GM23338 (cell line): ENCODE data around the gene AFAP1L1. TPM values are rescaled to one million over a fixed set of nuclear protein-coding genes. Genes with fewer than 3 reads are reported as not detected.

Source experiments
- ATAC-seq: fragments of 200-7000 bp; cut with Tn5 transposase; 3 replicates; pipeline ENCODE4 v1.9.1; 2020
- DNase-seq: peaks from one replicate; pipeline ENCODE4 v3.0.0-alpha.2; 2015; ENCODE audit warnings: low spot score
- H2AFZ ChIP-seq: fragments of 200-600 bp; sonication (generic); 2 replicates; pipeline ENCODE4 v1.8.0; 2016; ENCODE audit warnings: antibody characterized with exemption, mild to moderate bottlenecking, moderate library complexity
- H3F3A ChIP-seq: fragments of 200-600 bp; sonication (generic); replicated peaks from 2 replicates; pipeline ENCODE4 v1.8.0; 2017; ENCODE audit warnings: antibody characterized with exemption, mixed run types, low read depth
- H3K27ac ChIP-seq: fragments of 200-600 bp; sonication (generic); 2 replicates; pipeline ENCODE4 v1.6.1; 2016; ENCODE audit warnings: low read depth
- H3K27me3 ChIP-seq: fragments of 200-600 bp; sonication (generic); 2 replicates; pipeline ENCODE4 v1.8.0; 2016; ENCODE audit warnings: mild to moderate bottlenecking, mixed run types, moderate library complexity; ENCODE audit not compliant: insufficient read depth
- H3K36me3 ChIP-seq: fragments of 200-600 bp; sonication (generic); 2 replicates; pipeline ENCODE4 v1.8.0; 2016; ENCODE audit warnings: mild to moderate bottlenecking; ENCODE audit not compliant: insufficient read depth
- H3K4me1 ChIP-seq: fragments of 200-600 bp; sonication (generic); 2 replicates; pipeline ENCODE4 v1.8.0; 2016; ENCODE audit warnings: mild to moderate bottlenecking, moderate library complexity; ENCODE audit not compliant: insufficient read depth
- H3K4me2 ChIP-seq: fragments of 200-600 bp; sonication (generic); 2 replicates; pipeline ENCODE4 v1.7.1; 2017; ENCODE audit warnings: mixed run types
- H3K4me3 ChIP-seq: fragments of 200-600 bp; sonication (generic); 2 replicates; pipeline ENCODE4 v1.6.1; 2016; ENCODE audit warnings: mixed run types
- H3K79me2 ChIP-seq: fragments of 200-600 bp; sonication (generic); replicated peaks from 2 replicates; pipeline ENCODE4 v1.8.0; 2017; ENCODE audit warnings: mild to moderate bottlenecking; ENCODE audit not compliant: insufficient read depth
- H3K9me2 ChIP-seq: fragments of 200-600 bp; sonication (generic); 2 replicates; pipeline ENCODE4 v1.8.0; 2017; ENCODE audit not compliant: insufficient read depth
- H4K20me1 ChIP-seq: fragments of 200-600 bp; sonication (generic); replicated peaks from 2 replicates; pipeline ENCODE4 v1.8.0; 2017; ENCODE audit warnings: mild to moderate bottlenecking; ENCODE audit not compliant: insufficient read depth
- H3K27ac Mint-ChIP-seq: 2 replicates; pipeline ENCODE4 v1.8.0; 2020; ENCODE audit warnings: inconsistent platforms, mild to moderate bottlenecking, moderate library complexity, mixed read lengths
- H3K27me3 Mint-ChIP-seq: 3 replicates; pipeline ENCODE4 v1.8.0; 2022; ENCODE audit warnings: low read depth, mild to moderate bottlenecking, moderate library complexity, mixed read lengths, inconsistent platforms; ENCODE audit not compliant: insufficient read depth, poor library complexity
- H3K36me3 Mint-ChIP-seq: 3 replicates; pipeline ENCODE4 v1.8.0; 2021; ENCODE audit warnings: low read depth, mild to moderate bottlenecking, inconsistent platforms, moderate library complexity, mixed read lengths
- H3K4me1 Mint-ChIP-seq: 3 replicates; pipeline ENCODE4 v1.8.0; 2020; ENCODE audit warnings: mild to moderate bottlenecking, inconsistent platforms, mixed read lengths
- H3K4me3 Mint-ChIP-seq: 3 replicates; pipeline ENCODE4 v1.8.0; 2021; ENCODE audit warnings: moderate library complexity, mild to moderate bottlenecking, inconsistent platforms, mixed read lengths
- H3K9me3 Mint-ChIP-seq: 3 replicates; pipeline ENCODE4 v1.8.0; 2020; ENCODE audit warnings: moderate library complexity, mild to moderate bottlenecking, inconsistent platforms, mixed read lengths
- CREB1 ChIP-seq: fragments of 250-450 bp; sonication (Bioruptor Pico); IDR thresholded peaks from 2 replicates; pipeline ENCODE4 v1.5.0; 2020; ENCODE audit warnings: low read depth, mild to moderate bottlenecking, moderate library complexity
- CTCF ChIP-seq, 2 experiments: fragments of 200-600 bp in 1 of 2; sonication (generic) in 1 of 2; conservative IDR thresholded peaks; 2 replicates each; pipeline versions ENCODE4 v1.5.1 to v1.6.1; 2016 to 2017; ENCODE audit warnings: antibody characterized with exemption in 2 of 2, low read depth in 2 of 2, mild to moderate bottlenecking in 2 of 2, moderate library complexity in 1 of 2
- ETS1 ChIP-seq: IDR thresholded peaks from 2 replicates; pipeline ENCODE4 v1.6.1; 2016; ENCODE audit warnings: antibody characterized with exemption
- EZH2 ChIP-seq: fragments of 200-600 bp; sonication (generic); IDR thresholded peaks from one replicate; pipeline ENCODE4 v1.8.0; 2017; ENCODE audit warnings: antibody characterized with exemption, mild to moderate bottlenecking, low read depth; ENCODE audit not compliant: unreplicated experiment
- EZH2phosphoT487 ChIP-seq: fragments of 200-600 bp; sonication (generic); IDR thresholded peaks from one replicate; pipeline ENCODE4 v1.8.1; 2018; ENCODE audit warnings: antibody characterized with exemption; ENCODE audit not compliant: unreplicated experiment
- JUNB ChIP-seq: IDR thresholded peaks from one replicate; pipeline ENCODE4 v1.6.1; 2016; ENCODE audit warnings: antibody characterized with exemption; ENCODE audit not compliant: unreplicated experiment
- POLR2AphosphoS5 ChIP-seq: IDR thresholded peaks from 2 replicates; pipeline ENCODE4 v1.6.1; 2016; ENCODE audit warnings: antibody characterized with exemption, low read depth
- STAT1 ChIP-seq: IDR thresholded peaks from one replicate; pipeline ENCODE4 v1.6.1; 2016; ENCODE audit warnings: antibody characterized with exemption; ENCODE audit not compliant: unreplicated experiment
- ZNF114 ChIP-seq: fragments of 250-450 bp; sonication (Bioruptor Pico); IDR thresholded peaks from 2 replicates; pipeline ENCODE4 v1.5.0; 2020; ENCODE audit warnings: mild to moderate bottlenecking, moderate library complexity
- ZNF331 ChIP-seq: fragments of 250-450 bp; sonication (Bioruptor Pico); IDR thresholded peaks from 2 replicates; pipeline ENCODE4 v1.5.0; 2020; ENCODE audit warnings: low read depth, mild to moderate bottlenecking, moderate library complexity
- ZNF462 ChIP-seq: fragments of 250-450 bp; sonication (Bioruptor Pico); IDR thresholded peaks from 2 replicates; pipeline ENCODE4 v1.5.0; 2020; ENCODE audit warnings: mild to moderate bottlenecking, moderate library complexity
- polyA plus RNA-seq: library from polyadenylated mRNA; unstranded; fragments of >200 nt; fragmentation: Nextera tagmentation; extraction: Ambion mirVana; gene quantifications from 2 replicates; pipeline ENCODE4 v1.2.1, GENCODE V29; 2016
- total RNA-seq: library from RNA; depleted of rRNA; stranded (reverse); fragments of >200 nt; shearing (Covaris generic); gene quantifications from 2 replicates; pipeline ENCODE4 v1.2.3, GENCODE V29; 2014

The AFAP1L1 gene
- total and polyA plus RNA-seq, 2 experiments from 2014 or later = 3.2 to 5.7 TPM

DNA sequence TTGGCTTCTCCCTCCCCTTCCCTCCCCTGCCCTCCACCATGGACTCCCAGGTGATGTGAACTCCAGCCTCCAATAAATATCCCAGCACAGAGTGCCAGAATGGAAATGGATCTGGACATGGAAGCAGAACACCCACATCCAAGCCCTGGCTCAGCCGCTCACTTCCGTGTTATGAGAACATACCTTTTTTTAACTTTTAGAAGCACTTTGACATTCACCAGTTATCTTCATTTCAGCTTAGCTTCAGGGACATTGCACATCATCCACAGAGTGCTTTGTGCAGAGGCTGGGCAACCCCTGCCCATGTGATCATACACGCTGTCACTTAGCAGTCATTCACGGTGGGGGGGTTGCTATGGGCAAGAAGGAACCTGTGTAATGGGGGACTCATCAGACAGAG is 9.1 kb downstream of the AFAP1L1 start (continued):
- no peak for TF ChIP-seq ZNF331 (CRISPR knock-in tag)
- no peak for TF ChIP-seq ETS1
- no peak for TF ChIP-seq EZH2

GRCh38 chr5:149282027-149282965 is 10.6 kb downstream of the AFAP1L1 start:
- Mint-ChIP-seq H3K36me3 (no peaks in the 10 kb centered on the region), H3K27ac (no peak overlapping the region), H3K27me3 (peaks cover 3% of the 10 kb centered on the region), H3K4me1 (no peaks in the 10 kb centered on the region; the same call in 2 of the 3 replicates), H3K9me3 (no peaks in the 10 kb centered on the region), H3K4me3 (no peak overlapping the region)
- Histone ChIP-seq H3K4me1 (no peaks in the 10 kb centered on the region), H3K4me3 (no peak overlapping the region), H3K27me3 (no peaks in the 10 kb centered on the region), H3K4me2 (no peak overlapping the region), H3K9me2 (0 out of 2 replicates have a peak, but pooled peaks cover 6% of the 10 kb centered on the region), H4K20me1 (no peaks in the 10 kb centered on the region; the same call in 1 of the 2 replicates), H3F3A (no peaks in the 10 kb centered on the region), H3K27ac (no peak overlapping the region), H3K79me2 (no peaks in the 10 kb centered on the region), H2AFZ (no peak overlapping the region), H3K36me3 (no peaks in the 10 kb centered on the region)
- no peak for ATAC-seq
- no peak for DNase-seq
- TF ChIP-seq POLR2AphosphoS5 (no peak), CREB1 (CRISPR knock-in tag) (no peak), ZNF114 (CRISPR knock-in tag) (no peak), CTCF (conservative IDR thresholded peaks at IDR 0.05; ENCODE audit: low read depth in 2 of 2) (no peak), ZNF331 (CRISPR knock-in tag) (no peak), JUNB (no peak), EZH2phosphoT487 (no peak), STAT1 (no peak), ZNF462 (no peak)
